Measurements from ENCODE around the gene EEF1A1.

The EEF1A1 gene

DNA sequence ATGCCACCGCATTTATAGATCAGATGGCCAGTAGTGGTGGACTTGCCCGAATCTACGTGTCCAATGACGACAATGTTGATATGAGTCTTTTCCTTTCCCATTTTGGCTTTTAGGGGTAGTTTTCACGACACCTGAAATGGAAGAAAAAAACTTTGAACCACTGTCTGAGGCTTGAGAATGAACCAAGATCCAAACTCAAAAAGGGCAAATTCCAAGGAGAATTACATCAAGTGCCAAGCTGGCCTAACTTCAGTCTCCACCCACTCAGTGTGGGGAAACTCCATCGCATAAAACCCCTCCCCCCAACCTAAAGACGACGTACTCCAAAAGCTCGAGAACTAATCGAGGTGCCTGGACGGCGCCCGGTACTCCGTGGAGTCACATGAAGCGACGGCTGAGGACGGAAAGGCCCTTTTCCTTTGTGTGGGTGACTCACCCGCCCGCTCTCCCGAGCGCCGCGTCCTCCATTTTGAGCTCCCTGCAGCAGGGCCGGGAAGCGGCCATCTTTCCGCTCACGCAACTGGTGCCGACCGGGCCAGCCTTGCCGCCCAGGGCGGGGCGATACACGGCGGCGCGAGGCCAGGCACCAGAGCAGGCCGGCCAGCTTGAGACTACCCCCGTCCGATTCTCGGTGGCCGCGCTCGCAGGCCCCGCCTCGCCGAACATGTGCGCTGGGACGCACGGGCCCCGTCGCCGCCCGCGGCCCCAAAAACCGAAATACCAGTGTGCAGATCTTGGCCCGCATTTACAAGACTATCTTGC, 725 bp downstream of the EEF1A1 start:
- TF ChIP-seq EGR1 (IDR thresholded peaks at IDR 0.05) (peak; percentile 39; the same call in 1 of the 2 replicates), TEAD4 (IDR thresholded peaks at IDR 0.05) (no peak), YY1 (IDR thresholded peaks at IDR 0.05; ENCODE audit: low read depth) (peak; percentile 90)

DNA sequence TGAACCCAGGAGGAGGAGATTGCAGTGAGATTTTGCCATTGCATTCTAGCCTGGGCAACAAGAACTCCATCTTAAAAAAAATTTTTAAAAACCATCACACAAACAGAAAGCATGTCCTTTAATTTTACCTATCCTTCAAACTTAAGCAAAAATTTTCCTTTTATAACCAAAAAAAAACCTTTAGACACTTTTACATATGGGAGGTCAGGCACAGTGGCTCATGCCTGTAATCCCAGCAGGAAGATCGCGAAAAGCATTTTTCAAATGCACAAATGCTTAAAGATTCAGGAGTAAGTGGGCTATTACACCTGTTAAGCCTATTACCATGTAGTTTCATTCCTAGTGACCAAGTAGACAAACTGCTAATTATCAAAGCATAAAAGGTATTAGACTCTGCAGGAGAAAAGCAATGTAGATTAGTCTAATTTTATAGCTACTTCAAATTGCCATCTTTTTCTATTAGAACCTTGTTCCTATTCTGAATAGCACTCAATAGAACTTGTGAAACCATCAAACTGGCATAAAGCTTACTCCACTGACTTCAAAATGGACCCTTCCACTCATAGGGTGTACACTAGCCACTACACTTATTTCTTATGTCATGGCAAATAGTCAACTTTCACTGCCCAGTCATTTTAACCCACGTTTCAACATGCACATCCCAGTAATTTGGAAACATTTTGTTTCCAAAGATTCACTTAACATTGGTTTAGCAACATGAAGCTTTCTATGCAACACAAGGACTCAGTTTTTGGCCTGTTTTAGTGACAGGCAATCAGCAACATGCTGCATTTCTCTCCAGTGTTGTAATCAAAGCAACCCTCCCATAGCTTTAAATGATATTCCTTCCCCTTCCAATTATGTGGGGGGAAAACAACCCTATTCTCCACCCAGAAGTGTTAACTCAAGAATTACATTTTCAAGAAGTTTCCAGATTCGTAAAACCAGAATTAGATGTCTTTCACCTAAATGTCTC, 4.0 kb downstream of the EEF1A1 start:
- TF ChIP-seq EGR1 (IDR thresholded peaks at IDR 0.05) (no peak), NFIC (IDR thresholded peaks at IDR 0.05) (no peak), TCF12 (IDR thresholded peaks at IDR 0.05; ENCODE audit: low read depth) (no peak)

DNA sequence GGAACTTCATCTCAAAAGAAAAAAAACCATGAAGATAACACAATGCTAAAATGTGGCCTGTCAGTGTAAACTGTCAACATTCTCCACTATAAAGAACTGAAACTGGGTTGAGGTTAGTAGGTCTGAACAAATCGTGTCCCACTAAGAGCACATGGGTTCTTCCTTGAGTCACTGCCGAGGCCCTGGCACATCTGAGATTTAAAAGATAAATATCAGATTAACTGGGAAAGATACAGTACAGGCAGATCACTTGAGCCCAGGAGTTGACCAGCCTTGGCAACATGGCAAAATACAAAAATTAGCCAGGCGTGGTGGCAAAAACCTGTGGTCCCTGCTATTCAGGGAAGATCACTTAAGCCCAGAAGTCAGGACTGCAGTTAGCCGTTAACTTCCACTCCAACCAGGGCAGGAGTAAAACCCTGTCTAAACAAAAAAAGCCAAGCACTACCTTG, 5.6 kb downstream of the EEF1A1 start:
- TF ChIP-seq TEAD4 (IDR thresholded peaks at IDR 0.05) (0 out of 2 replicates have a peak, but pooled peaks have one; percentile 2), FOXM1 (IDR thresholded peaks at IDR 0.05; ENCODE audit: borderline replicate concordance, low read depth) (no peak), ZBTB7A (IDR thresholded peaks at IDR 0.05; ENCODE audit: low read depth) (no peak)

DNA sequence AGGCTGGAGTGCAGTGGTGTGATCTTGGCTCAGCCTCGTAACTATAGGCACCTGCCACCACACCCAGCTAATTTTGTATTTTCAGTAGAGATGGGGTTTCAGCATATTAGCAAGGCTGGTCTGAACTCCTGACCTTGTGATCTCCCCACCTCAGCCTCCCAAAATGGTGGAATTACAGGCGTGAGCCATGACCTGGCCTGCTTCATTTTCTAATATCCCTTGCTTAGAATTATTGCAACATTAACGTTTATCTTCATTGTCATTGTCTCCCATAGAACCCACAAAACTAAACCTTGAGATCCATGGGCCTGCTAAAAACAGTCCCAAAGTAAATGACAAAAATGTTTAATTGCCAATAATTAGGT, 6.1 kb downstream of the EEF1A1 start:
- TF ChIP-seq YY1 (IDR thresholded peaks at IDR 0.05; ENCODE audit: low read depth) (peak; percentile 48), TEAD4 (IDR thresholded peaks at IDR 0.05) (no peak), NFIC (IDR thresholded peaks at IDR 0.05) (no peak), EP300 (IDR thresholded peaks at IDR 0.05; ENCODE audit: borderline replicate concordance) (peak; percentile 4; the same call in 1 of the 2 replicates), TCF12 (IDR thresholded peaks at IDR 0.05; ENCODE audit: low read depth) (no peak), FOXM1 (IDR thresholded peaks at IDR 0.05; ENCODE audit: borderline replicate concordance, low read depth) (no peak), TAF1 (IDR thresholded peaks at IDR 0.05; ENCODE audit: low read depth) (no peak), ZBTB7A (IDR thresholded peaks at IDR 0.05; ENCODE audit: low read depth) (no peak), CEBPB (IDR thresholded peaks at IDR 0.05) (0 out of 2 replicates have a peak, but pooled peaks have one; percentile 18)
- TF ChIP-seq, protein P1, sequence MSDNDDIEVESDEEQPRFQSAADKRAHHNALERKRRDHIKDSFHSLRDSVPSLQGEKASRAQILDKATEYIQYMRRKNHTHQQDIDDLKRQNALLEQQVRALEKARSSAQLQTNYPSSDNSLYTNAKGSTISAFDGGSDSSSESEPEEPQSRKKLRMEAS (IDR thresholded peaks at IDR 0.05), result 0 out of 2 replicates have a peak, but pooled peaks have one; percentile 8

DNA sequence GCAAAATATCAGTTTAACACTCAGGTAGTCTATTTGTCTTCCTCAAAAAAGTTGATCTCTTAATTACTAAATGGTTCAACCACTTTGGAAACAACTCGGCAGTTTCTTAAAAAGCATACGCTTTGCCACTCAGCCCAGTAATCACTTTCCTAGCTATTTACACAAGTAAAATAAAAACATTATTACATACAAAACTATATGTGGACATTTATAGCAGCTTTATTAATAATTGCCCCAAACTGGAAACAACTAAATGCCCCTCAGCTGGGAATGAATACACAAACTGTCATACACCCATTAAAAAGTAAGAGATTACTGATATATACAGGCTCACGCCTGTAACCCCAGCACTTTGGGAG, 7.4 kb downstream of the EEF1A1 start:
- TF ChIP-seq, protein P2, sequence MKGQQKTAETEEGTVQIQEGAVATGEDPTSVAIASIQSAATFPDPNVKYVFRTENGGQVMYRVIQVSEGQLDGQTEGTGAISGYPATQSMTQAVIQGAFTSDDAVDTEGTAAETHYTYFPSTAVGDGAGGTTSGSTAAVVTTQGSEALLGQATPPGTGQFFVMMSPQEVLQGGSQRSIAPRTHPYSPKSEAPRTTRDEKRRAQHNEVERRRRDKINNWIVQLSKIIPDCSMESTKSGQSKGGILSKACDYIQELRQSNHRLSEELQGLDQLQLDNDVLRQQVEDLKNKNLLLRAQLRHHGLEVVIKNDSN (IDR thresholded peaks at IDR 0.05), result no peak
- no peak for TF ChIP-seq FOXM1 (IDR thresholded peaks at IDR 0.05; ENCODE audit: borderline replicate concordance, low read depth)
- no peak for TF ChIP-seq CEBPB (IDR thresholded peaks at IDR 0.05)
- TF ChIP-seq RAD21 (IDR thresholded peaks at IDR 0.05; ENCODE audit: low read depth), result no peak
- TF ChIP-seq YY1 (IDR thresholded peaks at IDR 0.05; ENCODE audit: low read depth), result no peak
- TF ChIP-seq TCF12 (IDR thresholded peaks at IDR 0.05; ENCODE audit: low read depth), result no peak
- TF ChIP-seq, protein P3, sequence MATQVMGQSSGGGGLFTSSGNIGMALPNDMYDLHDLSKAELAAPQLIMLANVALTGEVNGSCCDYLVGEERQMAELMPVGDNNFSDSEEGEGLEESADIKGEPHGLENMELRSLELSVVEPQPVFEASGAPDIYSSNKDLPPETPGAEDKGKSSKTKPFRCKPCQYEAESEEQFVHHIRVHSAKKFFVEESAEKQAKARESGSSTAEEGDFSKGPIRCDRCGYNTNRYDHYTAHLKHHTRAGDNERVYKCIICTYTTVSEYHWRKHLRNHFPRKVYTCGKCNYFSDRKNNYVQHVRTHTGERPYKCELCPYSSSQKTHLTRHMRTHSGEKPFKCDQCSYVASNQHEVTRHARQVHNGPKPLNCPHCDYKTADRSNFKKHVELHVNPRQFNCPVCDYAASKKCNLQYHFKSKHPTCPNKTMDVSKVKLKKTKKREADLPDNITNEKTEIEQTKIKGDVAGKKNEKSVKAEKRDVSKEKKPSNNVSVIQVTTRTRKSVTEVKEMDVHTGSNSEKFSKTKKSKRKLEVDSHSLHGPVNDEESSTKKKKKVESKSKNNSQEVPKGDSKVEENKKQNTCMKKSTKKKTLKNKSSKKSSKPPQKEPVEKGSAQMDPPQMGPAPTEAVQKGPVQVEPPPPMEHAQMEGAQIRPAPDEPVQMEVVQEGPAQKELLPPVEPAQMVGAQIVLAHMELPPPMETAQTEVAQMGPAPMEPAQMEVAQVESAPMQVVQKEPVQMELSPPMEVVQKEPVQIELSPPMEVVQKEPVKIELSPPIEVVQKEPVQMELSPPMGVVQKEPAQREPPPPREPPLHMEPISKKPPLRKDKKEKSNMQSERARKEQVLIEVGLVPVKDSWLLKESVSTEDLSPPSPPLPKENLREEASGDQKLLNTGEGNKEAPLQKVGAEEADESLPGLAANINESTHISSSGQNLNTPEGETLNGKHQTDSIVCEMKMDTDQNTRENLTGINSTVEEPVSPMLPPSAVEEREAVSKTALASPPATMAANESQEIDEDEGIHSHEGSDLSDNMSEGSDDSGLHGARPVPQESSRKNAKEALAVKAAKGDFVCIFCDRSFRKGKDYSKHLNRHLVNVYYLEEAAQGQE (IDR thresholded peaks at IDR 0.05; ENCODE audit: low read depth), result no peak
- no peak for TF ChIP-seq TEAD4 (IDR thresholded peaks at IDR 0.05)
- no peak for TF ChIP-seq NFIC (IDR thresholded peaks at IDR 0.05)
- no peak for TF ChIP-seq TAF1 (IDR thresholded peaks at IDR 0.05; ENCODE audit: low read depth)
- TF ChIP-seq, protein P1 (IDR thresholded peaks at IDR 0.05), result no peak
- TF ChIP-seq ZBTB7A (IDR thresholded peaks at IDR 0.05; ENCODE audit: low read depth), result no peak
- TF ChIP-seq EP300 (IDR thresholded peaks at IDR 0.05; ENCODE audit: borderline replicate concordance), result no peak
- TF ChIP-seq CREB1 (IDR thresholded peaks at IDR 0.05; ENCODE audit: low read depth), result no peak
- no peak for TF ChIP-seq EGR1 (IDR thresholded peaks at IDR 0.05)

DNA sequence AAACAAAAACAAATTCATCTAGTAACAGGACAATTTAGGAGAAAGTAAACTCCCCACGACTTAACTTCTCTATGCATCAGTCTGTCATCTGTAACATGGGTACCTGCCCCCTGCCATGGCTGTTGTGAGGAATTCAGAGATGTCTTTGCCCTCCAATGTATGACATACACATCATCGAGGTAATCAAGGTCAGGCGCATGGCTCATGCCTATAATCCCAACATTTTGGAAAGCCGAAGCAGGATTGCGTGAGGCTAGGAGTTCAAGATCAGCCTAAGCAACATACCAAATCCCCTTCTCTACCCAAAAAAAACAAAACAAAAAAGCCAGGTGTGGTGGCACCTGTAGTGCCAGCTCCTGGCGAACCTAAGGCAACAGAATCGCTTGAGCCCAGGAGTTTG, 9.0 kb downstream of the EEF1A1 start:
- TF ChIP-seq CREB1 (IDR thresholded peaks at IDR 0.05; ENCODE audit: low read depth), result no peak

DNA sequence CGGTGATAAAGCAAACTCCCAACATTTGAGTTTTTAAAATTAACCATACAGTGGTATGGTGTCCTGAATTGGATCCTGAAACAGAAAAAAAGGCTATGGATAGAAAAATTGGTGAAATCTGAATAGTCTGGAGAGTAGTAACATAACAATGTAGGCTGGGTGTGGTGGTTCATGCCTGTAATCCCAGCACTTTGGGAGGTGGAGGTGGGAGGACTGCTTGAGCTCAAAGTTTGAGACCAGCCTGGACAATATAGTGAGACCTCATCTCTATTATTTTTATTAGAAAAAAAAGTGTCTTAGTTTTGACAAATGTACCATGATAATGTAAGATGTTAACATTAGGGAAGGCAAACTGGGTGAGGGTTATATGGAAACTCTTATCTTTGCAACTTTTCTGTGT, 11.0 kb downstream of the EEF1A1 start:
- TF ChIP-seq FOXM1 (IDR thresholded peaks at IDR 0.05; ENCODE audit: borderline replicate concordance, low read depth) (no peak), EP300 (IDR thresholded peaks at IDR 0.05; ENCODE audit: borderline replicate concordance) (no peak), CEBPB (IDR thresholded peaks at IDR 0.05) (no peak), TEAD4 (IDR thresholded peaks at IDR 0.05) (no peak), TAF1 (IDR thresholded peaks at IDR 0.05; ENCODE audit: low read depth) (no peak), CREB1 (IDR thresholded peaks at IDR 0.05; ENCODE audit: low read depth) (no peak), RAD21 (IDR thresholded peaks at IDR 0.05; ENCODE audit: low read depth) (no peak), TCF12 (IDR thresholded peaks at IDR 0.05; ENCODE audit: low read depth) (no peak), YY1 (IDR thresholded peaks at IDR 0.05; ENCODE audit: low read depth) (no peak), ZBTB7A (IDR thresholded peaks at IDR 0.05; ENCODE audit: low read depth) (no peak), EGR1 (IDR thresholded peaks at IDR 0.05) (no peak), NFIC (IDR thresholded peaks at IDR 0.05) (no peak)
- TF ChIP-seq, protein P3 (IDR thresholded peaks at IDR 0.05; ENCODE audit: low read depth), result no peak
- TF ChIP-seq, protein P2 (IDR thresholded peaks at IDR 0.05), result no peak
- TF ChIP-seq, protein P1 (IDR thresholded peaks at IDR 0.05), result no peak

All from Ishikawa (cell line).